Fibroblast of mammary gland (primary cell): ENCODE data around the gene TRPM3.

ENCODE experiments used
- DNase-seq: peaks from one replicate; pipeline ENCODE4 v3.0.0-alpha.2; 2010; ENCODE audit warnings: low read depth
- H3K4me3 ChIP-seq: 2 replicates; pipeline ENCODE4 v1.5.1; 2011; ENCODE audit warnings: low read depth, mild to moderate bottlenecking, low read length, moderate library complexity; ENCODE audit not compliant: control insufficient read depth
- TF ChIP-seq, protein P1 (sequence below): conservative IDR thresholded peaks from 2 replicates; pipeline ENCODE4 v1.5.1; 2011; ENCODE audit warnings: low read depth, low read length, inconsistent platforms; ENCODE audit not compliant: control insufficient read depth, insufficient read depth

Gene TRPM3

GRCh38 chr9:70479880-70480291 is 641.5 kb downstream of the TRPM3 start:
- no peak overlapping the region for H3K4me3 ChIP-seq
- TF ChIP-seq, protein P1, sequence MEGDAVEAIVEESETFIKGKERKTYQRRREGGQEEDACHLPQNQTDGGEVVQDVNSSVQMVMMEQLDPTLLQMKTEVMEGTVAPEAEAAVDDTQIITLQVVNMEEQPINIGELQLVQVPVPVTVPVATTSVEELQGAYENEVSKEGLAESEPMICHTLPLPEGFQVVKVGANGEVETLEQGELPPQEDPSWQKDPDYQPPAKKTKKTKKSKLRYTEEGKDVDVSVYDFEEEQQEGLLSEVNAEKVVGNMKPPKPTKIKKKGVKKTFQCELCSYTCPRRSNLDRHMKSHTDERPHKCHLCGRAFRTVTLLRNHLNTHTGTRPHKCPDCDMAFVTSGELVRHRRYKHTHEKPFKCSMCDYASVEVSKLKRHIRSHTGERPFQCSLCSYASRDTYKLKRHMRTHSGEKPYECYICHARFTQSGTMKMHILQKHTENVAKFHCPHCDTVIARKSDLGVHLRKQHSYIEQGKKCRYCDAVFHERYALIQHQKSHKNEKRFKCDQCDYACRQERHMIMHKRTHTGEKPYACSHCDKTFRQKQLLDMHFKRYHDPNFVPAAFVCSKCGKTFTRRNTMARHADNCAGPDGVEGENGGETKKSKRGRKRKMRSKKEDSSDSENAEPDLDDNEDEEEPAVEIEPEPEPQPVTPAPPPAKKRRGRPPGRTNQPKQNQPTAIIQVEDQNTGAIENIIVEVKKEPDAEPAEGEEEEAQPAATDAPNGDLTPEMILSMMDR: no peak
- peak; percentile 95 for DNase-seq
